Measurements from ENCODE around the gene SMAD6. TPM values are rescaled to one million over a fixed set of nuclear protein-coding genes. Genes with fewer than 3 reads are reported as not detected.

The SMAD6 gene
- total and polyA plus RNA-seq, 9 of the 15 experiments (the other 6 are each of a cell fraction or from before 2014, with no cell fraction given), result 0.10 to 15.5 (median 3.7) TPM

DNA sequence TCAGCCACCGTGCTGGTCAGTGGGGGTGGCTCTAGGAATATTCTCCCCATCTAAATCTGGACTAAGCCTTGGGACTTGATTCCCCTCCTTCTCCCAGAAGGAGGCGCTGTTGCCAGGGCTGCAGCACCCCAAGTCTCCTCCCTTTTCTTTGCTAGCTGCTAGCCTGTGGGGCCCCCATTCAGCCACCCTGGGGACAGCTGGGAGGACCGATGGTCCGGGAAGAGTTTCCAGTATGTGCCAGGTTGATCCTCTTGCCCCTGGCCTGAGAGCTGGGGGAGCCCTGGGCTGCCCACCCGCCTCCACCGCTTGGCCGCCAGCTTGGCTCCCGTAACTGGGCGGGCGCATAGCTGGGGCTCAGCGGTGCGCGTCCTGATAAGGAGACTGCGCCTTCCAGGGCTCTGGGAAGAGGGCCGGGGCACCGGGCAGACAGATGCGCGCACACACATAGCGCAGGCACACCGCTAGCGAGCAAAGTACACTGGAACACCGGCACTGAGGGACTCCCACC is 4.2 kb downstream of the SMAD6 start (continued):
- TF ChIP-seq PBX2 (CRISPR knock-in tag; IDR thresholded peaks at IDR 0.05; ENCODE audit: low read depth) (no peak), PBX2 (tag; conservative IDR thresholded peaks at IDR 0.05; ENCODE audit: low read depth) (no peak), GABPB2 (CRISPR knock-in tag; conservative IDR thresholded peaks at IDR 0.05) (no peak), RAD21 (CRISPR knock-in tag; conservative IDR thresholded peaks at IDR 0.05 in 1 of 2, IDR thresholded peaks at IDR 0.05 in 1 of 2) (peak in 1 of 2 experiments; percentile 61; a peak in 2 of 4 replicates), RCOR1 (IDR thresholded peaks at IDR 0.05; ENCODE audit: borderline replicate concordance in 1 of 2, low read depth in 2 of 2, low read length in 2 of 2) (peak in 1 of 2 experiments; percentile 59; a peak in 1 of 4 replicates), ZNF76 (CRISPR knock-in tag; IDR thresholded peaks at IDR 0.05; ENCODE audit: borderline replicate concordance) (no peak), GATAD2B (IDR thresholded peaks at IDR 0.05; ENCODE audit: borderline replicate concordance) (no peak), NFE2L1 (tag; IDR thresholded peaks at IDR 0.05; ENCODE audit: borderline replicate concordance, low read depth) (no peak), SREBF1 (IDR thresholded peaks at IDR 0.05; ENCODE audit: borderline replicate concordance, low read depth, low read length) (no peak), MYC (IDR thresholded peaks at IDR 0.05; ENCODE audit: low read depth, low read length) (no peak), MYC (CRISPR knock-in tag; IDR thresholded peaks at IDR 0.05; ENCODE audit: borderline replicate concordance, low read depth) (no peak), SOX6 (IDR thresholded peaks at IDR 0.05) (no peak), NKRF (IDR thresholded peaks at IDR 0.05; ENCODE audit: borderline replicate concordance) (no peak), BACH1 (tag; IDR thresholded peaks at IDR 0.05) (no peak)
- TF ChIP-seq, protein P1, sequence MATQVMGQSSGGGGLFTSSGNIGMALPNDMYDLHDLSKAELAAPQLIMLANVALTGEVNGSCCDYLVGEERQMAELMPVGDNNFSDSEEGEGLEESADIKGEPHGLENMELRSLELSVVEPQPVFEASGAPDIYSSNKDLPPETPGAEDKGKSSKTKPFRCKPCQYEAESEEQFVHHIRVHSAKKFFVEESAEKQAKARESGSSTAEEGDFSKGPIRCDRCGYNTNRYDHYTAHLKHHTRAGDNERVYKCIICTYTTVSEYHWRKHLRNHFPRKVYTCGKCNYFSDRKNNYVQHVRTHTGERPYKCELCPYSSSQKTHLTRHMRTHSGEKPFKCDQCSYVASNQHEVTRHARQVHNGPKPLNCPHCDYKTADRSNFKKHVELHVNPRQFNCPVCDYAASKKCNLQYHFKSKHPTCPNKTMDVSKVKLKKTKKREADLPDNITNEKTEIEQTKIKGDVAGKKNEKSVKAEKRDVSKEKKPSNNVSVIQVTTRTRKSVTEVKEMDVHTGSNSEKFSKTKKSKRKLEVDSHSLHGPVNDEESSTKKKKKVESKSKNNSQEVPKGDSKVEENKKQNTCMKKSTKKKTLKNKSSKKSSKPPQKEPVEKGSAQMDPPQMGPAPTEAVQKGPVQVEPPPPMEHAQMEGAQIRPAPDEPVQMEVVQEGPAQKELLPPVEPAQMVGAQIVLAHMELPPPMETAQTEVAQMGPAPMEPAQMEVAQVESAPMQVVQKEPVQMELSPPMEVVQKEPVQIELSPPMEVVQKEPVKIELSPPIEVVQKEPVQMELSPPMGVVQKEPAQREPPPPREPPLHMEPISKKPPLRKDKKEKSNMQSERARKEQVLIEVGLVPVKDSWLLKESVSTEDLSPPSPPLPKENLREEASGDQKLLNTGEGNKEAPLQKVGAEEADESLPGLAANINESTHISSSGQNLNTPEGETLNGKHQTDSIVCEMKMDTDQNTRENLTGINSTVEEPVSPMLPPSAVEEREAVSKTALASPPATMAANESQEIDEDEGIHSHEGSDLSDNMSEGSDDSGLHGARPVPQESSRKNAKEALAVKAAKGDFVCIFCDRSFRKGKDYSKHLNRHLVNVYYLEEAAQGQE (IDR thresholded peaks at IDR 0.05; ENCODE audit: borderline replicate concordance), result peak; percentile 22; the same call in 1 of the 2 replicates
- TF ChIP-seq, protein P1 (CRISPR knock-in tag; IDR thresholded peaks at IDR 0.05; ENCODE audit: low read depth), result no peak

Measured in K562 (cell line).